ENCODE data around the gene MMS22L.
"Not testable (repeated sequence)": the region's sequence is repeated elsewhere in the genome, so short reads cannot be mapped to it uniquely, and the experiment has no call there.

Gene MMS22L

DNA sequence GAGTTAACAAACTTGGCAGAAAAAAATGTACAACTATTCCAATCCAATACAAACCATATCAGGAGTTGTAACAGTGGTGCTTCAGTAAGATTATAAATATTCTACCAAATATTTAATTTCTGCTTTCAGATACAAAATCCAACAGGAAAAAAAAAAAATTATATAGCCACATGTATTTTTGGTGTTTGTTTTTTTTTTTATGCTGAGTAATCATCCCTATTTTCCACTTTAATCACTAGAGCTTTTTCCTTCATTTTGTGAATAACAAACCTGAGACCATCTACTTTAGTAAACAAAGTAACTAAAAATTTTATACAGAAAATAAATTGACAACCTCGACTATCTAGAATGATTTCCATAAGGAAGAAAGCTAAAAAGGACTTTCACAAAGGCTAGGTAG lies 36.2 kb downstream of the MMS22L start:
- in situ Hi-C loops (cut with HindIII; ENCODE audit: low sequenced_read_pairs), result no loop called here

DNA sequence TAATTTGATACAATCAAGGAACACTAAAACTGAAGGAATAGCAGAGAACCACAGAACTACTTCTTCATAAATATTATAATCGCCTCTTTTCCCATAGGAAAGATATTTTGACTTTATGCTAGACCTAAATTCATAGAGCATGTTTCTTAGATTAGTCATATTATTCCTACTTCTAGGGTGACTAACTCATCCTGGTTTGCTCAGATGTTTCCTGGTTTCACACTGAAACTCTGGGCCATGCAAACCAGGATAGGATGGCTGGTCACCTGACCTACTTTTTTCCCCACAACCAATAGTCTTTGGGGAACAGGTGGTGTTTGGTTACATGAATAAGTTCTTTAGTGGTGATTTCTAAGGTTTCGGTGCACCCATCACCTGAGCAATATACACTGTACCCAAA lies 42.8 kb downstream of the MMS22L start:
- in situ Hi-C loops (cut with HindIII; ENCODE audit: low sequenced_read_pairs), result no loop called here

DNA sequence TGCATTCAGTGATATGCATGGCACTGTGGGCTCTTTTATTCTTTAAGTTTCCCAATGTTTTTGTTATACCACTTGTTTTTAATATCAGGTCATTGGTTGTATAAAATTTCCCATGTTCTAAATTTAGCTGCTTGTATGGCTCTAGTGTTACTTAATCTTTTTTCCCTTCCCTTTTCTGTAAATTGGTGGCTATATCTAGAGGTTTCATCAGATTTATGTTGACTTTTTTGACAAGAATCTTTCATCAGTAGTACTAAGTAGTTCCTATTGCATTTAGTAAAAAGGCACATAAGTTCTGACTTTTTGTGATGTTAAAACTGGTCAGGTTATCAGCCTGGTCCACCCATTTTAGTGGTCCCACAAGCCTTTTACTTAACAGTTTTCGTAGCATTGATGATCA lies 51.1 kb downstream of the MMS22L start:
- in situ Hi-C loops (cut with HindIII; ENCODE audit: low sequenced_read_pairs), result no loop called here

DNA sequence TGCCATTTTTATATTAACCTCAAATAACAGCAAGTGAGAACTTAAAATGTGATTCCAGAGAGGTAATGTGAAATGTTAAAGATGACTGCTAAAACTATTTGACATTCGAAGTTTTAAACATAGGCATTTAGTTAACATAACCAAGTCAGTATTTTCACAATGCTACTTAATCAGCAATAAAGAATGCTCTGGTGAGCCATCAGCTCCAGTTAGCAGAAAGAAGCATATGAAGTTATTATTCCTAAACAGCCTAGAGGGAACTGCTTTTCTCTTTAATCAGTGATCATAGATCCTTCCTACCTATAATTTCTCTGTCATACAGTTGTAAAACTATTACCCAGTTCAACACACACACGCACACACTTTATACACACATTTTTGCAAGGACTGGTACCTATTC lies 60.1 kb downstream of the MMS22L start:
- in situ Hi-C loops (cut with HindIII; ENCODE audit: low sequenced_read_pairs), result no loop called here

DNA sequence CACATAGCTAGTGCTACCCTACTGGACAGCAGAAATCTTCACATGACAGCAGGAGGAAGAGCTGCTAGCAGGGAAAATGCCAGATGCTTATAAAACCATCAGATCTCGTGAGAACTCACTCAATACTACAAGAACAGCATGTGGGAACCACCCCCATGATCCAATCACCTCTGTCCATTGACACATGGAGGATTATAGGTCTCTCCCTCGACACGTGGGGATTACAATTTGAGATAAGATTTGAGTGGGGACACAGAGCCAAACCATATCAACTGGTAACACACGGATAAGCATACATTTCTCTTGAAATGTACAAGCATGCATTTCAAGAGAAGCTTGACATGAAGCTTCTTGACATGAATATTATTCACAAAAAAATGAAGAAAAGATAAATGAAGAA lies 64.1 kb downstream of the MMS22L start:
- in situ Hi-C loops (cut with HindIII; ENCODE audit: low sequenced_read_pairs), result no loop called here

DNA sequence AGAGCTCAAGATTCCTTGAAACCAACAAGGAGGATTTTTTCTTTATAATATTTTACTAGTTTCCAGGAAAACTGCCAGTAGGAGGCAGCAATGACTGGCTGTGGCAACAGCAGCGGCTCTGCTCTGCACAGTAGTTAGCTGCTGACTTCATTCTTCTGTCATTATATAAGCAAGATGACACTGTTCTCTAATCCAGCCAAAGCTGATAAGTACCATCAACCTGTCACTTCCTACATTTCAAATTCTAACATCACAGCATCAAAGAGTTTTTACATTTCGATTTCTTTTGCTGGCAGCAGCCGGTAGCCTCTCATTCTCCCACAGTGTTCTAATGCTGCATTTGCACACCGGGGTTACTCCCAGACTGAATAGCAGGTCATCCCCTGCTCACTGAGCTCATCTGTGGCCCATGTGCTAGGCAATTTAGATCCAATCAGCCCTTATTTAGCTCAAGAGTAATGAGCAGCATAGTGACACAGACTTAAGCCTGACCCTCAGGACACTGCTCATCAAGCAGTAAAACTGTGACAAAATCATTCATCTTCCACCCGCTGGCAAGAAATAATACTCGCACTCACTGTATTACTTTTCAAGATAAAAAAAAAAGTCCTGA lies 67.8 kb downstream of the MMS22L start:
- in situ Hi-C loops (cut with HindIII; ENCODE audit: low sequenced_read_pairs), result no loop called here

DNA sequence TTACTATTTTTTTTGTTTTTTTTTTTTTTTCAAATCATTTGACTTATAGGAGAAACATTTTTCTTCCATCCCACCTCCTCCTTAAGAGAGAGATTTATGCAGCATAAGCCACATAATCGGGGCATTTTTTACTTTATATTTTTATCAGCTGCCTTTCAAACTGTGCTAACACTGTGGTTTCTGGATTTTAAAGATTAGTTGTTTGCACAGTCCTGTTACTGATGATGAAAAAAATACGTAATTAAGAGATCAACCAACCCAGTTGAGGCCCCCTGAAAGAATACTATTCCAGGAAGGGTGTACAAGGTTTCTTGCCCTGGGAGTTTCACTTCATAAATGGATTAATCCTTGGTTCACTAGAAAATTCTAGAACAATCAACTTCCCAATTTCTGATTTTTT lies 68.3 kb downstream of the MMS22L start:
- in situ Hi-C loops (cut with HindIII; ENCODE audit: low sequenced_read_pairs), result no loop called here

DNA sequence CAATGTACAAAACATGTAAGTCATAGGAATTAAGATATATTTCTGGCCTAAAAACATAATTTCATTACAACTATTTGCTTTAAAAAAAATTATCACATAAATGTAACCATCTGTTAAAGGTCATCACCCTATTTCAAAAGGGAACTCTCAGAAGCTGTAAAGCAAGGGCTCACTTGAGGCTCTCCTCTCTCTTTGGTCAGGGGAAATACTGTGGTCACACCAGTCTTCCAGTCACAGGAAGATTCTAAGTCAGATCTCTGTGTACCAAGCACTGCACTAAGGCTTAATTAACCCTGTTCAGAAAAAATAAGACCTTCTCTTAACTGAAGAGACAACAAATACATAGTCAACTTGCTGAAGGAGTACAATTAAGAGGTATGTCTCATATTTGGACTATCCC lies 75.6 kb downstream of the MMS22L start:
- in situ Hi-C loops (cut with HindIII; ENCODE audit: low sequenced_read_pairs), result no loop called here

DNA sequence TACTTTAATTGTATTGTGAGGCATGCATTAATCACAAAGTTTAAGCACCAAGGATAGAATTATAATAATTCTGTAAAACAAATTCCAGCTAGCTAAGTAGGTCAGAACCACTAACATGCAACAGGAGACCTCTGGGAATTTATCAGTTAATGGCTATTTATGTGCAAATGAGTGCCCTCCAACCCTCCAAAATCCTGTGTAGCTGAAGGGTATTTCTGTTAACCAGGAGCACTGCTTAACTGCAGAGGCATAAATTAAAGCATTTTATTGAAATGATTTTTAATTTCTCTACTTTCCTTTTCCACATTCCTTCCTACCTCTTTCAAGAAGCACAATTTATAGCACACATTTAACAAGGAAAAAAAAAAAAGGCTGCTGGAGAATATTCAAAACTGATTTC lies 77.0 kb downstream of the MMS22L start:
- in situ Hi-C loops (cut with HindIII; ENCODE audit: low sequenced_read_pairs), result no loop called here

DNA sequence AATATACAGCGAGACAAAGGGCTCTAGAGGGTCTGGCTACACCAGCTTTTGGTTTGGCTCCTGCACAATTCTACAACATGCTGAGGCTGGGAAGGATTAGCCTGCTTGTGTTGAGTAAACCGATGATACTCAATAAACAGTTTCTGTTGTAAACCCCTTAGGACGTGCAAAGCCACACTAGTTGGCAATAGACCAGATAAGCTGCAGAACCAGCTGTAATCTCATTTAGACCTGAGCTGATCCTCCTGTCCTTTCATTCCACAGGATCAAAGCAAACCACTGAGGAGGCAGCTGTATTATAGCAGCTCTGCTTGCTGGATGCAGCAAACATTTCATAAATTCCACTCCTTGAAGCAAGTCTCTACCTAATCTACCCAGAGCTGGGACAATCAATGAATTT lies 79.7 kb downstream of the MMS22L start:
- in situ Hi-C loops (cut with HindIII; ENCODE audit: low sequenced_read_pairs), result no loop called here

DNA sequence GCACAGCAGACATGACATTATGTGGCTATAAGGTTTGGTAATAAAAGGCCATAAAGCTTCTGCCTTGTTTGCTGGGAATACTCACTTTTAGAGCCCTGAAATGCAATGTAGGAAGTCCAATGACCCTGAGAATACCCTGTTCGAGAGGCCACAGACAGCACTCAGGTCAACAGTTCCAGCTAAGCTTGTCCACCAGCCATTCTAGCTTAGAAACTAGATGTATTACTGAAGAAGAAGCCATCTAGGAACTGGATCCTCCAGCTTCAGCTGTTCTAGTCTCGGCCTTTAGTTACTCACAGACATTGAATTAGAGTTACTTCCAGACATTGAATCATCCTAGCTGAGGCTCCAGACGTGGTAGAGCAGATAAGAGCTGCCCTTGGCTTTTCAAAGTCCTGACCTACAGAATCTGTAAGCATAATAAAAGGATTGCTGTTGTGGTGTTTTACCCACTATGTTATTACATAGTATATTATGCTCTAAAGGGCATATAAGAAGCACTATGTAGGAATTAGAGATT lies 84.9 kb downstream of the MMS22L start:
- in situ Hi-C loops (cut with HindIII; ENCODE audit: low sequenced_read_pairs), result no loop called here

DNA sequence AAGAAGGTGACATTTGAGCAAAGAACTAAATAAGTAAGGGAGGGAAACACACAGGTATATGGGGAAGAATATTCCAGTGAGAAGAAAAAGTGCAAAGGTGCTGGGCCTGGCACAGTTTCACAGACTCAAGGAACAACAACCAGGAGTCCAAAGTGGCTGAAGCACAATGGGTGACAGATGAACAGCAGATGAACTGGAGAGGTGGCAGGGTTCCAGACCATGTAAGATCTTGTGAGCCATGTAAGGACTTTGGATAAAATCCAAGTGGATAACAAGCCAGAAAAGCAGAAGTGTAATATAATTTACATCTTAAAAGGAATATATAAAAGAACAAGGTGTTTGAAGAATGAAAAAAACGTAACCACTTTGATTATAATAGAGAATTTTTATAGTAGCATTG lies 87.9 kb downstream of the MMS22L start:
- in situ Hi-C loops (cut with HindIII; ENCODE audit: low sequenced_read_pairs), result no loop called here

DNA sequence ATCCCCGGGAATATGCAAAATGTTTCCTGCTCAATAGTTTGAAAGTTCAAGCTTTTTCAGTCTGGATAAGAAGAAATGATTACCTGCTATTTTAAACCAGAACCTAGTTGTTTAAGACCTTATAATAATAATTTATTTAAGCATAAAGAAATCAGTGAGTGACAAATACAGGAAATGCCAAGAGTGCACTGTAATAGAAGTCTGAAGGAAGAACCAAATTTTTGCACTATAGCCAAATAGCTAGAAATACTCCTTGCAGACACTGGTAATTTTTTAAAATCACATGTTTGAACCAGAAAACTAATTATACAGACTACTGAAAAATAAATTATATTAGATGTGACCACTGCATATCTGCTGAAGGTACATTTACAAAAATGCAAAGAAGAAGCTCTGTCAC lies 93.2 kb downstream of the MMS22L start:
- in situ Hi-C loops (cut with HindIII; ENCODE audit: low sequenced_read_pairs), result no loop called here

DNA sequence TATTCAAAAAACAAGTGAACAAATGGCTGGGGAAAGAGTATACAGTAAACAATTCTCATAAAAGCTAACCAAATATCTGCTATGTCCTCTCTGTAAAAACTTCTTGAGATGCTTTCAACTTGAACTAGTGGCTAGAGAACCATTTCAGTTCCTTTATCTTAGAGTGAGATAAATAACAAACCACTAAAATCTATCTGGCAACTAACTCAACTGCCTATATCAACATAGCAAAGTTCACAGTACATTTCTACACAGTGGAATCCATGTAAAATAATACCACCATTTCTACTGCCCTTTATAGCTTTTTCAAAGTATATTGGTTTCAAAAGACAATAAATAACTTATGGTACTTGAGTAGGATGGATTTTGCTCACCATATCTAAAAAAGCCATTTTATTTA lies 95.1 kb downstream of the MMS22L start:
- in situ Hi-C loops (cut with HindIII; ENCODE audit: low sequenced_read_pairs), result no loop called here

DNA sequence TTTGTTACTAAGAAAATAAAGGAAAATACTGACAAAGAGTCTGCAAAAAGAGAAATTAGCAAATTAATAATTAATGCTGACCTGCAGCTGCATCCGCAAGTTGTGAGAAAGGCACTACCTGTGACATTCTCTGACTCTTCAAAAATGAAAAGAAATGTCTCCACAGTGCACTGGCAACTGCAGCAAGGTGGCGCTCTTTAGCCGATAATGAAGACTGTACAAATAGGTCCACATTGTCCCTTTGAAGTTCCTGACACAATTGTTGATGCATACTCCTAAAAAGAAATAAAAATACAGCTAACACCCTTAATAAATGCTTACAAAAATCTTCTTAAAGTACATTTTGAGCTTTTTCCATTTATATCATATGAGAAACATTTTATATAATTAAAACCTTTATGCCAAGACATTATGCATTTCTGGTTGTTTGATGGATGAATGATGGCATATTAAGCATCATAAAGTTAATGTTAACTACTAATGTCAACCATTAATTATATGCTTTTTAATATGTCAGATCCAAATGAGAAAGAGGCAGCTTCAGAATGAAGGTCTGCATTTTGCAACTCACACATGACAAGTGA lies 96.5 kb downstream of the MMS22L start:
- in situ Hi-C loops (cut with HindIII; ENCODE audit: low sequenced_read_pairs), result no loop called here

DNA sequence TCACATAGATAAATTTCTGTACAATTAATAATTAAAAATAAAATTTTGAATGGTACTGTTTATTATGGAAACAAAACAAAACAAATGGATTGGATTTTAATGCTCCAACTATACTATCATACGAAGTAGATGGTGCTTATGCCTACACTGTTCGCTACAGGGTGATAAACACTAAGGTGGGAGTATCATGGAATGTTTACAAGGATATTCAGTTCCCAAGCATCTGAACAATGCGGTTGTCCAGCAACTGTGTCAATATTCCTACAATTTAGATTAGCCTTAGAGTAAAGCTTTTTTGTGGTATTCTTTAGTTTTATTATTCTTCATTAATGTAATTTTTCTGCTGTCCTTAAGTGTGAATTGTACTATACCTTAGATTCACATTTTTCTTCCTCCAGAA lies 105.1 kb downstream of the MMS22L start:
- in situ Hi-C loops (cut with HindIII; ENCODE audit: low sequenced_read_pairs), result no loop called here

DNA sequence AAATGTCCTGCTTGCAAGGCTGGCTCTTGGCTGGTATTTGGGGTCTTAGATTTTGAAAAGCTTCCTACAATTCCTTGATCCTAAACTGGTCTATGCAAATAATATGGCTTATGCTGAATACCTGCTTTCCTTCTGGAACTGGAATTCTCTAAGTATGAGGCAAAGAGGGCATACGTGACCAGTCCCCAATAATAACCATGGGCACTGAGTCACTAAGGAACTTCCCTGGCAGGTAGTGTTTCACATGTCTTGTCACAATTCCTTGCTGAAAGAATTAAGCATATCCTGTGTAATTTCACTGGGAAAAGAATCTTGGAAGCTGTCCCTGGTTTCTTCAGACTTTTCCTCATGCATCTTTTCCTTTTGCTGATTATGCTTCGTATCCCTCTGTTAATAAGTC lies 106.5 kb downstream of the MMS22L start:
- in situ Hi-C loops (cut with HindIII; ENCODE audit: low sequenced_read_pairs), result no loop called here

DNA sequence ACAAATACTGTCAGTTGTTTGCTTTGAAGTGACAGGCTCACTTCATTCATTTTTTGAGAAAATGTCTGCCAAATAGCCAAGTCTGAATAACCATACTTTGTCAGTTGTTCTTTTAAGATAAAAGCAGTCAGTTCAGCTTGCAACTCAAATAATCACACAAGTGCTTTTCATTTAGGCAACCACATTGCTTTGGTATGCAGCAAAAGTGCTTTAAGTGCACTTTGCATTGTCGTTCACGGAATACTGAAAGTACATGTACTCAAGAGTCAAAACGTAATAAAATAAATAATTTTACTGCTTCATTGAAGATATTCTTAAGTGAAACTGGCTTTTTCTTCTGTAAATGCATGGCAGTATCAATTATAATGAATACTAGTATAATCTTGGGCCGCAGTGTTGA lies 107.2 kb downstream of the MMS22L start:
- in situ Hi-C loops (cut with HindIII; ENCODE audit: low sequenced_read_pairs), result no loop called here

DNA sequence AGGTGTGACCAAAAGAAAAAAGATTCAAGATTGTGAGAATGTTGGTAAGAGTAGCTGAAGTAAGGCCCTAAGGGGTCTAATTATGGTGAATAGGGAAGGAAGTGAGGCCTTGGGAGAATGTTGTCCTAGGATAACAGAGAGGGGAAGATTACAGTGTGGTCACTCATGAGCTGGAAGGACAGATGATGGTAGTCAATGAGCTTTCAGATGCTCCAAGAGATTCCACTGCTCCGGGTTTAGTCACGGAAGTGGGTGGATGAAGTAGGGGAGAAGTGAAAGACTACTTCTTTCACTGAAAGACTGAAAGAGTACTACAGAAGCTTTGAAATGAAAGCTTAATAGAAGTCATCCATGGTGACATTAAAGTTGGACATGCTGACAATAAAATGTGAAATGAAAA lies 108.5 kb downstream of the MMS22L start:
- in situ Hi-C loops (cut with HindIII; ENCODE audit: low sequenced_read_pairs), result no loop called here

DNA sequence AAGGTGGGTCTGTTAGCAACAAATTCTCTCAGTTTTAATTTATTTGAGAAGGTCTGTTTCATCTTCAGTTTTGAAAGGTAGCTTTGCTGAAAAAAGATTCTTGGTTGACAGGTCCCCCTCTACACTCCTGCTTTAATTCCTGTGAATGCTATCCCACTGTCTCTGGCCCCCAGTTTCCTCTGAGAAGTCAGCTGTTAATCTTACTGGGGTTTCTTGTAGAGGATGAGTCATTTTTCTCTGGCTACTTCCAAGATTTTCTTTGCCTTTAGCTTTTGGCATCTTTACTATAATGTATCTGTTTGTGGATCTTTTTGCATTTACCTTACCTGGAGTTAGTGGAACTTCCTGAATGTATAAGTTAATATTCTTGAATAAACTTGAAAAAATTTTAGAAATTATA lies 122.7 kb downstream of the MMS22L start:
- in situ Hi-C loops (cut with HindIII; ENCODE audit: low sequenced_read_pairs), result no loop called here

DNA sequence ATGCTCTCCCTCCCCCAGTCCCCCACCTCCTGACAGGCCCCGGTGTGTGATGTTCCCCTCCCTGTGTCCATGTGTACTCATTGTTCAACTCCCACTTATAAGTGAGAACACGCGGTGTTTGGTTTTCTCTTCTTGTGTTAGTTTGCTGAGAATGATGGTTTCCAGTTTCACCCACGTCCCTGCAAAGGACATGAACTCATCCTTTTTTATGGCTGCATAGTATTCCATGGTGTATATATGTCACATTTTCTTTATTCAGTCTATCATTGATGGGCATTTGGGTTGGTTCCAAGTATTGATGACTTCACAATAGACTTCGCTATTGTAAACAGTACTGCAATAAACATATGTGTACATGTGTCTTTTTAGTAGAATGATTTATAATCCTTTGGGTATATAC lies 127.6 kb downstream of the MMS22L start:
- in situ Hi-C loops (cut with HindIII; ENCODE audit: low sequenced_read_pairs), result not testable (repeated sequence)

DNA sequence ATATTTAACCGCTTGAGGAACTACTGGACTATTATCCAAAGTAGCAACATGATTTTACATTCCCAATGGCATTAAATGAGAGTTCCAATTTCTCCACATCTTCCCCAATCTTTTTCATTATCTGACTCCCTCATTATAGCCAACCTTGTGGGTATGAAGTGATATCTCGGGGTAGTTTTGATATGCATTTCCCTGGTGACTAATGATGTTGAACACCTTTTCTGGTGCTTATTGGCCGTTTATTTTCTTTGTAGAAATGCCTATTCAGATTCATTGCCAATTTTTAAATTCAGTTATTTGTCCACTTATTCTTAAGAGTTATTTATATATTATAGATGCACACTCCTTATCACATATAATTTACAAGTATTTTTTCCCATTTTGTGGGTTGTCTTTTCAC lies 129.0 kb downstream of the MMS22L start:
- in situ Hi-C loops (cut with HindIII; ENCODE audit: low sequenced_read_pairs), result no loop called here

DNA sequence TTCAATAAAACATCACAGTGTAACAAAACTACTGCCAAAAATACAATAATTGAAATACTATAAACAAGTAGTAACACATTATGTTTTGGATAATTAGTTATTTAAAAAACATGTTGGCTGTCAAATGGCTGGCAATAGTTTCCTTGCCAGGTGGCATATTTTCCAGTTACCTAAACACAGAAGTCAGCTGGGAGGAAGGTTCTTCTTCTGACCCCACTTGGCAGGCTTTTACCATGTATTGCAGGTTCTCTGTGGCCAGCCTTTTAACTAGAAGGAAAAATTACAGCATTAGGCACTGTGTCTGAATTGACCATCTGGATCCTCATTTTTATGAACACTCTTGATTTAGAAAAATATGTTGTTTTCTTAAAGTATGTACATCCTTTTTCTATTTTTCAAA lies 131.4 kb downstream of the MMS22L start:
- in situ Hi-C loops (cut with HindIII; ENCODE audit: low sequenced_read_pairs), result no loop called here

Data from DLD1 (cell line).